ENCODE measurements around the gene SPON1. TPM values are rescaled to one million over a fixed set of nuclear protein-coding genes. Genes with fewer than 3 reads are reported as not detected.

Gene SPON1
- total RNA-seq, 1 experiment from 2014 or later, result 0.10 TPM

DNA sequence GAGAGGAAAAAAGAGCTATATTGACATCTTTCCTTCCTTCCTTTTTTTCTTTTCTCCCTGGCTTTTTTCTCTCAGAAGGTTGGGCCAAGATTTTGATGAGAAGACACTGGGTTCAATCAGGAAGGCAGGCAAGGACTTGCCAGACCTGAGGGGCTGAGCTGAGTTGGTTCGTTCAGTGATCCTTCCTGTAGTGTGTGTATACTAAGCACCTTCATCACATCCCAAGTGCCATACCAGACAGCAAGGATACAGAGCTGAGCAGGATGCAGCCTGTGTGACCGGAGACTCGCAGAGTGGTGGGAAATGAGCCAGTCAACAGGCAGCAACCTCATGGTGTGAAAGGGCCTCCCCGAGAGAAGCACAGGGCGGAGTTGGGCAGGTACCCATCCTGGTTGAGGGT is 95.5 kb downstream of the SPON1 start:
- no peaks in the 10 kb centered on the region for H3K36me3 ChIP-seq (ENCODE audit: control insufficient read depth, insufficient read depth, low read length)
- no peaks in the 10 kb centered on the region for H3K9me3 ChIP-seq (ENCODE audit: control insufficient read depth, insufficient read depth, low read depth, low read length)
- H3K4me1 ChIP-seq (ENCODE audit: control insufficient read depth, insufficient read depth, low read length), result no peaks in the 10 kb centered on the region
- no peak for ATAC-seq
- intact Hi-C loops (cut with micrococcal nuclease; ENCODE audit: unreplicated experiment), result no loop called here
- no peak for DNase-seq (ENCODE audit: low read depth, low spot score)
- POLR2A ChIA-PET, result no interaction called here
- in situ Hi-C loops (cut with HindIII; ENCODE audit: low pct_unique_long_range_greater_than_20kb, low sequenced_read_pairs), result no loop called here
- CTCF ChIA-PET, result no interaction called here
- no peaks in the 10 kb centered on the region for H3K27me3 ChIP-seq (ENCODE audit: control insufficient read depth, insufficient read depth, low read length)
- TF ChIP-seq SIN3A (IDR thresholded peaks at IDR 0.05; ENCODE audit: borderline replicate concordance, insufficient read depth, low read depth, low read length) (no peak), TCF7L2 (IDR thresholded peaks at IDR 0.05; ENCODE audit: low read depth, low read length) (no peak)
- TF ChIP-seq, protein P1, sequence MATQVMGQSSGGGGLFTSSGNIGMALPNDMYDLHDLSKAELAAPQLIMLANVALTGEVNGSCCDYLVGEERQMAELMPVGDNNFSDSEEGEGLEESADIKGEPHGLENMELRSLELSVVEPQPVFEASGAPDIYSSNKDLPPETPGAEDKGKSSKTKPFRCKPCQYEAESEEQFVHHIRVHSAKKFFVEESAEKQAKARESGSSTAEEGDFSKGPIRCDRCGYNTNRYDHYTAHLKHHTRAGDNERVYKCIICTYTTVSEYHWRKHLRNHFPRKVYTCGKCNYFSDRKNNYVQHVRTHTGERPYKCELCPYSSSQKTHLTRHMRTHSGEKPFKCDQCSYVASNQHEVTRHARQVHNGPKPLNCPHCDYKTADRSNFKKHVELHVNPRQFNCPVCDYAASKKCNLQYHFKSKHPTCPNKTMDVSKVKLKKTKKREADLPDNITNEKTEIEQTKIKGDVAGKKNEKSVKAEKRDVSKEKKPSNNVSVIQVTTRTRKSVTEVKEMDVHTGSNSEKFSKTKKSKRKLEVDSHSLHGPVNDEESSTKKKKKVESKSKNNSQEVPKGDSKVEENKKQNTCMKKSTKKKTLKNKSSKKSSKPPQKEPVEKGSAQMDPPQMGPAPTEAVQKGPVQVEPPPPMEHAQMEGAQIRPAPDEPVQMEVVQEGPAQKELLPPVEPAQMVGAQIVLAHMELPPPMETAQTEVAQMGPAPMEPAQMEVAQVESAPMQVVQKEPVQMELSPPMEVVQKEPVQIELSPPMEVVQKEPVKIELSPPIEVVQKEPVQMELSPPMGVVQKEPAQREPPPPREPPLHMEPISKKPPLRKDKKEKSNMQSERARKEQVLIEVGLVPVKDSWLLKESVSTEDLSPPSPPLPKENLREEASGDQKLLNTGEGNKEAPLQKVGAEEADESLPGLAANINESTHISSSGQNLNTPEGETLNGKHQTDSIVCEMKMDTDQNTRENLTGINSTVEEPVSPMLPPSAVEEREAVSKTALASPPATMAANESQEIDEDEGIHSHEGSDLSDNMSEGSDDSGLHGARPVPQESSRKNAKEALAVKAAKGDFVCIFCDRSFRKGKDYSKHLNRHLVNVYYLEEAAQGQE (IDR thresholded peaks at IDR 0.05; ENCODE audit: insufficient read depth in 1 of 2, low read depth in 2 of 2, low read length in 1 of 2), result no peak
- TF ChIP-seq, protein P2, sequence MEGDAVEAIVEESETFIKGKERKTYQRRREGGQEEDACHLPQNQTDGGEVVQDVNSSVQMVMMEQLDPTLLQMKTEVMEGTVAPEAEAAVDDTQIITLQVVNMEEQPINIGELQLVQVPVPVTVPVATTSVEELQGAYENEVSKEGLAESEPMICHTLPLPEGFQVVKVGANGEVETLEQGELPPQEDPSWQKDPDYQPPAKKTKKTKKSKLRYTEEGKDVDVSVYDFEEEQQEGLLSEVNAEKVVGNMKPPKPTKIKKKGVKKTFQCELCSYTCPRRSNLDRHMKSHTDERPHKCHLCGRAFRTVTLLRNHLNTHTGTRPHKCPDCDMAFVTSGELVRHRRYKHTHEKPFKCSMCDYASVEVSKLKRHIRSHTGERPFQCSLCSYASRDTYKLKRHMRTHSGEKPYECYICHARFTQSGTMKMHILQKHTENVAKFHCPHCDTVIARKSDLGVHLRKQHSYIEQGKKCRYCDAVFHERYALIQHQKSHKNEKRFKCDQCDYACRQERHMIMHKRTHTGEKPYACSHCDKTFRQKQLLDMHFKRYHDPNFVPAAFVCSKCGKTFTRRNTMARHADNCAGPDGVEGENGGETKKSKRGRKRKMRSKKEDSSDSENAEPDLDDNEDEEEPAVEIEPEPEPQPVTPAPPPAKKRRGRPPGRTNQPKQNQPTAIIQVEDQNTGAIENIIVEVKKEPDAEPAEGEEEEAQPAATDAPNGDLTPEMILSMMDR (IDR thresholded peaks at IDR 0.05), result no peak
- H3K27ac ChIP-seq (ENCODE audit: low read length), result no peak overlapping the region
- H3K4me3 ChIP-seq (ENCODE audit: low read depth in 2 of 2, low read length in 2 of 2), result no peak overlapping the region
- BruUV-seq (replicated peaks), result no TSS peak

DNA sequence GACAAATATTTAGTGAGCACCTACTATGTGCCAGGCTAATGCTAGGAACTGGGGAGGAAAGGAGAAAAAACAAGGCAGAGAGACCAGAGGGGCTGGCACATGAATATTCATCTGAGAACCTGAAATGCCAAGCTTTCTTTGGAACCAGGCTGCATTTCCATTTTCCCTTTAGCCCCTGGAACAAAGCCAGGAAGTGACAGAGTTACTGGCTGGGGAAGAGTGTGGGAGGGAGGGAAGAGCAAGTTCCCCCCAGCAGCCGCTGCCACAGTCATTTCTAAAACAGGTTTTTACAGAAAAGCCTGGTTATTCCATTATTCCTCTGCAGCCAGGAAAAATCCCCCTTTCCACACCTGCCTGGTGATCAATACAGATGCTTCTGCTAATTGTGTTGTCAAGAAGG is 97.0 kb downstream of the SPON1 start:
- BruUV-seq (replicated peaks), result no TSS peak
- CTCF ChIA-PET, result no interaction called here

More for the DNA sequence above, 97.0 kb downstream of the SPON1 start:
- in situ Hi-C loops (cut with HindIII; ENCODE audit: low pct_unique_long_range_greater_than_20kb, low sequenced_read_pairs) (no loop called here), intact Hi-C loops (cut with micrococcal nuclease; ENCODE audit: unreplicated experiment) (no loop called here)
- no peak for DNase-seq (ENCODE audit: low read depth, low spot score)
- Histone ChIP-seq H3K27ac (ENCODE audit: low read length) (no peak overlapping the region), H3K4me1 (ENCODE audit: control insufficient read depth, insufficient read depth, low read length) (no peaks in the 10 kb centered on the region), H3K9me3 (ENCODE audit: control insufficient read depth, insufficient read depth, low read depth, low read length) (no peaks in the 10 kb centered on the region), H3K4me3 (ENCODE audit: low read depth in 2 of 2, low read length in 2 of 2) (no peak overlapping the region), H3K27me3 (ENCODE audit: control insufficient read depth, insufficient read depth, low read length) (peaks cover 2% of the 10 kb centered on the region; the same call in 1 of the 2 replicates), H3K36me3 (ENCODE audit: control insufficient read depth, insufficient read depth, low read length) (no peaks in the 10 kb centered on the region)
- no peak for ATAC-seq
- TF ChIP-seq, protein P1 (IDR thresholded peaks at IDR 0.05; ENCODE audit: insufficient read depth in 1 of 2, low read depth in 2 of 2, low read length in 1 of 2), result no peak
- POLR2A ChIA-PET, result no interaction called here
